Nephron (organoid): ENCODE measurements around the gene SLC38A8.

Source experiments
- H3K27ac Mint-ChIP-seq, 3 experiments: 2 replicates each; pipeline ENCODE4 v1.8.0; 2020; ENCODE audit warnings: mixed read lengths in 3 of 3, mild to moderate bottlenecking in 2 of 3, moderate library complexity in 1 of 3
- H3K27me3 Mint-ChIP-seq: 2 replicates; pipeline ENCODE4 v1.8.0; 2021; ENCODE audit warnings: low read depth, mild to moderate bottlenecking, moderate library complexity, mixed read lengths
- H3K36me3 Mint-ChIP-seq: 2 replicates; pipeline ENCODE4 v1.8.0; 2020; ENCODE audit warnings: low read depth, mixed read lengths
- H3K4me1 Mint-ChIP-seq: 2 replicates; pipeline ENCODE4 v1.8.0; 2020; ENCODE audit warnings: mixed read lengths
- H3K4me3 Mint-ChIP-seq, 3 experiments: 2 replicates each; pipeline ENCODE4 v1.8.0; 2020; ENCODE audit warnings: mild to moderate bottlenecking in 3 of 3, mixed read lengths in 3 of 3, moderate library complexity in 2 of 3
- H3K9me3 Mint-ChIP-seq: 2 replicates; pipeline ENCODE4 v1.8.0; 2020; ENCODE audit warnings: mixed read lengths
- CTCF ChIP-seq, 3 experiments: fragments of 200-600 bp; sonication (generic); IDR thresholded peaks; one replicate each; pipeline ENCODE4 v1.5.0; 2021; ENCODE audit warnings: antibody characterized with exemption in 3 of 3; ENCODE audit not compliant: unreplicated experiment in 3 of 3

Gene SLC38A8

GRCh38 chr16:84061236-84061819 lies 18.7 kb upstream of the SLC38A8 start:
- Mint-ChIP-seq H3K9me3 (no peaks in the 10 kb centered on the region), H3K36me3 (peaks cover 60% of the 10 kb centered on the region)

GRCh38 chr16:84059946-84060901 lies 17.6 kb upstream of the SLC38A8 start:
- no peaks in the 10 kb centered on the region for H3K27me3 Mint-ChIP-seq
- no peaks in the 10 kb centered on the region for H3K9me3 Mint-ChIP-seq
- no peak for TF ChIP-seq CTCF (IDR thresholded peaks at IDR 0.05; ENCODE audit: unreplicated experiment in 3 of 3)
- H3K4me1 Mint-ChIP-seq, result no peaks in the 10 kb centered on the region
- H3K27ac Mint-ChIP-seq, result no peak overlapping the region
- no peak overlapping the region for H3K4me3 Mint-ChIP-seq
- H3K36me3 Mint-ChIP-seq, result peaks cover 69% of the 10 kb centered on the region

More at GRCh38 chr16:84061236-84061819, 18.7 kb upstream of the SLC38A8 start:
- Mint-ChIP-seq H3K4me1 (no peaks in the 10 kb centered on the region), H3K27me3 (no peaks in the 10 kb centered on the region), H3K4me3 (no peak overlapping the region), H3K27ac (no peak overlapping the region)
- no peak for TF ChIP-seq CTCF (IDR thresholded peaks at IDR 0.05; ENCODE audit: unreplicated experiment in 3 of 3)

DNA sequence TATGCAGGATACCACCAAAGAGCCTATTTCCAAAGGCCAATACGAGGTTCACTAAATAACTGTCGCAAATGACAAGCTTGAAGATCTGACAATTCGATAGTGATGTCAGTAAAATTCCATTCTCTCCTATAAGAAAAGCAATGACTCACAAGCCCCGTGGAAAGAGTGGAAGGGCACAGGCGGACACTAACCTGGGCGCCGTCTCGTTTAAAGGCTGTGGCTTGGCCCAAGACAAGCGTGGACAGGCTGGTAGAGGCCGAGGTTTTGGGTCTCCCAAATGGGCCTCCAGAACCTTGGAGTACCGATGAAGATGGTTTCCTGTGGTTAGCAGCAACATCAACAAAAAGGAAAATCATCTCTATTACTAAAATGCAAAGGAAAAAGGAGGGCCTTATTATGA lies 16.5 kb upstream of the SLC38A8 start:
- Mint-ChIP-seq H3K36me3 (peaks cover 72% of the 10 kb centered on the region), H3K27ac (no peak overlapping the region), H3K9me3 (no peaks in the 10 kb centered on the region), H3K4me1 (no peaks in the 10 kb centered on the region), H3K27me3 (no peaks in the 10 kb centered on the region), H3K4me3 (no peak overlapping the region)
- TF ChIP-seq CTCF (IDR thresholded peaks at IDR 0.05; ENCODE audit: unreplicated experiment in 3 of 3), result no peak

DNA sequence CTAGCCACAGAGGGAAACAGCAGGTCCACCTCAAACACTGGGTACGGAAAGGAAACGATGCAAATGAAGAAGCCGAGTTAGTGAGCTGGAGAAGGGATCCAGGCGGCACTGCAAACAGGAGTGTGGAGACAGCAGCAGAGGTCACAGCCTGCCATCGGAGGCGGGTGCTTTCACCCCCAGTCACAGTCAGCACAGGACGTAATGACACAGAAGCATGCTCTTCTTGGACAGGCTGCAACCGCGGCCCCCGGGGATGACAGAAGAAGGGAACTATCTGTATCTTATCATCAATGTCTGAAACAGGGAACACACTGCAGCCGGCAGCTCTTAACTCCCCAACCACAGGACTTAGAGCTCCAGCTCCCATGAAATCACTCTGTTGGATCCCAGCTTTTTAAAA lies 16.1 kb upstream of the SLC38A8 start:
- Mint-ChIP-seq H3K27ac (no peak overlapping the region), H3K36me3 (peaks cover 72% of the 10 kb centered on the region), H3K4me3 (no peak overlapping the region), H3K9me3 (no peaks in the 10 kb centered on the region), H3K4me1 (no peaks in the 10 kb centered on the region), H3K27me3 (no peaks in the 10 kb centered on the region)
- TF ChIP-seq CTCF (IDR thresholded peaks at IDR 0.05; ENCODE audit: unreplicated experiment in 3 of 3), result no peak

GRCh38 chr16:84058211-84058610 lies 15.6 kb upstream of the SLC38A8 start:
- no peaks in the 10 kb centered on the region for H3K27me3 Mint-ChIP-seq
- H3K9me3 Mint-ChIP-seq, result no peaks in the 10 kb centered on the region
- no peak overlapping the region for H3K27ac Mint-ChIP-seq
- no peaks in the 10 kb centered on the region for H3K4me1 Mint-ChIP-seq
- no peak for TF ChIP-seq CTCF (IDR thresholded peaks at IDR 0.05; ENCODE audit: unreplicated experiment in 3 of 3)
- peaks cover 73% of the 10 kb centered on the region for H3K36me3 Mint-ChIP-seq
- H3K4me3 Mint-ChIP-seq, result no peak overlapping the region
